HG02623 (cell line): ENCODE measurements around the gene GPSM1.
"Not testable (repeated sequence)": the region's sequence is repeated elsewhere in the genome, so short reads cannot be mapped to it uniquely, and the experiment has no call there.

Experiments
- ATAC-seq: cut with Tn5 transposase; IDR thresholded peaks from one replicate; pipeline ENCODE4 v1.9.1; 2021; ENCODE audit warnings: moderate library complexity; ENCODE audit not compliant: unreplicated experiment

The GPSM1 gene

GRCh38 chr9:136392538-136393449, 65.5 kb downstream of the GPSM1 start:
- no peak for ATAC-seq

GRCh38 chr9:136393531-136393930, 66.2 kb downstream of the GPSM1 start:
- ATAC-seq = no peak

- no peak for ATAC-seq
Measured at GRCh38 chr9:136394312-136395019, 67.1 kb downstream of the GPSM1 start.

- ATAC-seq = no peak
Measured at GRCh38 chr9:136395020-136395340, 67.6 kb downstream of the GPSM1 start.

- ATAC-seq = no peak
Measured at GRCh38 chr9:136395345-136396218, 68.2 kb downstream of the GPSM1 start.

GRCh38 chr9:136396219-136396515, 68.8 kb downstream of the GPSM1 start:
- no peak for ATAC-seq

- ATAC-seq = no peak
Measured at GRCh38 chr9:136397643-136398042, 70.3 kb downstream of the GPSM1 start.

GRCh38 chr9:136398286-136398685, 70.9 kb downstream of the GPSM1 start:
- ATAC-seq = no peak

GRCh38 chr9:136399176-136400037, 72.1 kb downstream of the GPSM1 start:
- no peak for ATAC-seq

GRCh38 chr9:136400038-136400834, 72.9 kb downstream of the GPSM1 start, which contains the start of gene SNAPC4:
Gene SNAPC4, minus strand, starts transcription at chr9:136400170. Its CDS starts 1,742 bp downstream, at chr9:136398428.
- peak; percentile 59 for ATAC-seq

GRCh38 chr9:136401173-136401922, 74.0 kb downstream of the GPSM1 start:
- ATAC-seq = no peak

- ATAC-seq = no peak
Measured at GRCh38 chr9:136402067-136402466, 74.7 kb downstream of the GPSM1 start.

- ATAC-seq = no peak
Measured at GRCh38 chr9:136403538-136403914, 76.2 kb downstream of the GPSM1 start.

GRCh38 chr9:136403915-136404800, 76.8 kb downstream of the GPSM1 start:
- ATAC-seq = no peak

- ATAC-seq = no peak
Measured at GRCh38 chr9:136404801-136405136, 77.4 kb downstream of the GPSM1 start.

- ATAC-seq = no peak
Measured at GRCh38 chr9:136405481-136405880, 78.1 kb downstream of the GPSM1 start.

GRCh38 chr9:136405904-136406303, 78.6 kb downstream of the GPSM1 start:
- ATAC-seq = not testable (repeated sequence)

GRCh38 chr9:136407061-136407460, 79.7 kb downstream of the GPSM1 start:
- not testable (repeated sequence) for ATAC-seq
